Ascending aorta (tissue), 2 donors: Measurements from ENCODE around the gene STK17B. TPM values are rescaled to one million over a fixed set of nuclear protein-coding genes. Genes with fewer than 3 reads are reported as not detected.
A peak's percentile ranks its signal among the peaks of the same experiment; 100 is the strongest.

Experiments used
- DNase-seq, 2 donors: peaks; one replicate each; pipeline ENCODE4 v3.0.0-alpha.2; 2019; ENCODE audit warnings: low spot score in 2 of 2
- H3K27ac ChIP-seq, 2 donors: fragments of 200-600 bp; sonication (generic); one replicate each; pipeline ENCODE4 v1.5.1; 2016 to 2017; ENCODE audit warnings: mild to moderate bottlenecking in 1 of 2
- H3K27me3 ChIP-seq: fragments of 200-600 bp; sonication (generic); one replicate; pipeline ENCODE4 v1.5.1; 2017
- H3K36me3 ChIP-seq, 2 donors: fragments of 200-600 bp; sonication (generic); one replicate each; pipeline ENCODE4 v1.5.1; 2016
- H3K4me1 ChIP-seq, 2 donors: fragments of 200-600 bp; sonication (generic); one replicate each; pipeline ENCODE4 v1.5.1; 2016 to 2017; ENCODE audit warnings: mild to moderate bottlenecking in 1 of 2
- H3K4me3 ChIP-seq, 2 donors: fragments of 200-600 bp; sonication (generic); one replicate each; pipeline ENCODE4 v1.5.1; 2016 to 2017; ENCODE audit warnings: mild to moderate bottlenecking in 1 of 2
- H3K9me3 ChIP-seq, 2 donors: fragments of 200-600 bp; sonication (generic); one replicate each; pipeline ENCODE4 v1.5.1; 2016
- CTCF ChIP-seq, 3 experiments: fragments of 200-600 bp in 2 of 3; fragments of 450-650 bp in 1 of 3; sonication (generic) in 2 of 3; IDR thresholded peaks; one replicate each; pipeline ENCODE4 v1.5.1; 2016 to 2019; ENCODE audit warnings: antibody characterized with exemption in 3 of 3, mild to moderate bottlenecking in 1 of 3, moderate library complexity in 1 of 3
- intact Hi-C: fragments of 100-400 bp; cut with DNase I; formaldehyde crosslinking; loops from one replicate; pipeline ENCODE4 v1.15.1; 2023
- total RNA-seq: library from RNA; depleted of rRNA; stranded (reverse); fragments of >200 nt; gene quantifications from one replicate; pipeline ENCODE4 v1.1.0, GENCODE V29; 2016

Gene STK17B
- total RNA-seq, 1 donor from 2014 or later: 8.4 TPM

- Histone ChIP-seq H3K9me3 (no peaks in the 10 kb centered on the region), H3K4me1 (peaks cover 3 to 10% of the 10 kb centered on the region in 2 donors), H3K4me3 (no peak overlapping the region), H3K36me3 (no peaks in the 10 kb centered on the region), H3K27ac (no peak overlapping the region), H3K27me3 (no peaks in the 10 kb centered on the region)
- intact Hi-C loops: no loop called here
- TF ChIP-seq CTCF (IDR thresholded peaks at IDR 0.05): no peak
- no peak for DNase-seq
Observed at GRCh38 chr2:196205881-196206435, 34.6 kb upstream of the STK17B start.

GRCh38 chr2:196205011-196205766, 33.8 kb upstream of the STK17B start:
- DNase-seq: no peak
- Histone ChIP-seq H3K4me1 (peaks cover 3 to 10% of the 10 kb centered on the region in 2 donors), H3K4me3 (no peak overlapping the region), H3K27me3 (no peaks in the 10 kb centered on the region), H3K36me3 (no peaks in the 10 kb centered on the region), H3K9me3 (no peaks in the 10 kb centered on the region), H3K27ac (no peak overlapping the region)
- intact Hi-C loops: no loop called here
- TF ChIP-seq CTCF (IDR thresholded peaks at IDR 0.05): no peak

- Histone ChIP-seq H3K27me3 (no peaks in the 10 kb centered on the region), H3K4me1 (peaks cover 1 to 8% of the 10 kb centered on the region in 2 donors), H3K4me3 (peak overlapping the region in 1 of 2 donors; percentile 11), H3K27ac (no peak overlapping the region), H3K36me3 (no peaks in the 10 kb centered on the region), H3K9me3 (no peaks in the 10 kb centered on the region)
- TF ChIP-seq CTCF (IDR thresholded peaks at IDR 0.05): no peak
- no peak for DNase-seq
- intact Hi-C loops: no loop called here
Observed at GRCh38 chr2:196201229-196202009, 30.0 kb upstream of the STK17B start.

GRCh38 chr2:196200557-196200956, 29.2 kb upstream of the STK17B start:
- Histone ChIP-seq H3K9me3 (no peaks in the 10 kb centered on the region), H3K4me3 (no peak overlapping the region), H3K36me3 (no peaks in the 10 kb centered on the region), H3K27ac (no peak overlapping the region), H3K4me1 (peaks cover 0 to 3% of the 10 kb centered on the region in 2 donors), H3K27me3 (no peaks in the 10 kb centered on the region)
- no peak for DNase-seq
- intact Hi-C loops: no loop called here
- TF ChIP-seq CTCF (IDR thresholded peaks at IDR 0.05): no peak

GRCh38 chr2:196195758-196196157, 24.4 kb upstream of the STK17B start:
- no peaks in the 10 kb centered on the region for H3K36me3 ChIP-seq
- intact Hi-C loops: no loop called here
- no peaks in the 10 kb centered on the region for H3K9me3 ChIP-seq
- no peak for DNase-seq
- H3K27me3 ChIP-seq: no peaks in the 10 kb centered on the region
- no peak overlapping the region for H3K27ac ChIP-seq
- no peaks in the 10 kb centered on the region for H3K4me1 ChIP-seq
- no peak overlapping the region for H3K4me3 ChIP-seq
- no peak for TF ChIP-seq CTCF (IDR thresholded peaks at IDR 0.05)
